Keratinocyte (primary cell): ENCODE data around the gene SFT2D3.

Source experiments
- EZH2 ChIP-seq: IDR thresholded peaks from one replicate; pipeline ENCODE4 v1.6.1; 2012; ENCODE audit warnings: inconsistent platforms, mild to moderate bottlenecking, low read length, moderate library complexity
- TF ChIP-seq, protein P1 (sequence below), 3 experiments: IDR thresholded peaks in 1 of 3; conservative IDR thresholded peaks in 1 of 3; optimal IDR thresholded peaks in 1 of 3; 2 replicates in 2 of 3; 3 replicates in 1 of 3; pipeline versions ENCODE3 to v1.5.1; 2011; ENCODE audit warnings: low read length in 3 of 3, mild to moderate bottlenecking in 3 of 3, moderate library complexity in 2 of 3, control low read depth in 1 of 3, inconsistent platforms in 1 of 3; ENCODE audit not compliant: insufficient read depth in 2 of 3; ENCODE audit errors: extremely low read depth in 1 of 3

DNA sequence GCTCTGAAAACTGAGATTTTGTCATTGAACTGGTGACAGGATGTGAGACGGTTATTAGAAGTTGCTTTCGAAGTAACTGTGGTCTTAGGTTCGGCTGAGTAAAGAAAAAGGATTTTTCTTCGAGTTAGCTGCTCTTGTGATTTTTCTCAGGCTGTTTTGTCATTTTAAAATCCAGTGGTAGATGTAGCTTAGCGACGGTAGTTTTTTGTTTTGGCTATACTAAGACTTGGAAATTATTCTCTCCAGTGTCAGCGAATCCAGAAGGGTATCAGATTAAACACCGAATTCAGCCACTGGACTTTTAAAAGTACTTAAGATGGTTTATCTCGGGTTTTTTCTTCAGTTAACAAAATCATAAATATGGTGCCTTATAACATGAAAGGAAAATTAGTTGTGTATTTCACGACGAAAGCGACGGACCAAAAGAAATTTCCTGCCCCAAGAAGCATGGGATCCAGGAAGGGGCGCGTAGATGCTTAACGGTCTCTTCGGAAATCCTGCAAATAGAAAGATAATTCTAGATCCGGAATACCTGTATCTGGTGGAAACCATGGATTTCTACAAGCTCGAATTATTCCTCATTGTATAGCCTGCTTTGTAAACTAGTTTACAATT, 1.2 kb downstream of the SFT2D3 start:
- TF ChIP-seq, protein P1, sequence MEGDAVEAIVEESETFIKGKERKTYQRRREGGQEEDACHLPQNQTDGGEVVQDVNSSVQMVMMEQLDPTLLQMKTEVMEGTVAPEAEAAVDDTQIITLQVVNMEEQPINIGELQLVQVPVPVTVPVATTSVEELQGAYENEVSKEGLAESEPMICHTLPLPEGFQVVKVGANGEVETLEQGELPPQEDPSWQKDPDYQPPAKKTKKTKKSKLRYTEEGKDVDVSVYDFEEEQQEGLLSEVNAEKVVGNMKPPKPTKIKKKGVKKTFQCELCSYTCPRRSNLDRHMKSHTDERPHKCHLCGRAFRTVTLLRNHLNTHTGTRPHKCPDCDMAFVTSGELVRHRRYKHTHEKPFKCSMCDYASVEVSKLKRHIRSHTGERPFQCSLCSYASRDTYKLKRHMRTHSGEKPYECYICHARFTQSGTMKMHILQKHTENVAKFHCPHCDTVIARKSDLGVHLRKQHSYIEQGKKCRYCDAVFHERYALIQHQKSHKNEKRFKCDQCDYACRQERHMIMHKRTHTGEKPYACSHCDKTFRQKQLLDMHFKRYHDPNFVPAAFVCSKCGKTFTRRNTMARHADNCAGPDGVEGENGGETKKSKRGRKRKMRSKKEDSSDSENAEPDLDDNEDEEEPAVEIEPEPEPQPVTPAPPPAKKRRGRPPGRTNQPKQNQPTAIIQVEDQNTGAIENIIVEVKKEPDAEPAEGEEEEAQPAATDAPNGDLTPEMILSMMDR (optimal IDR thresholded peaks at IDR 0.05 in 1 of 3, IDR thresholded peaks at IDR 0.05 in 1 of 3, conservative IDR thresholded peaks at IDR 0.05 in 1 of 3; ENCODE audit: extremely low read depth in 1 of 3, insufficient read depth in 2 of 3, low read length in 3 of 3), result no peak
- TF ChIP-seq EZH2, result no peak
